T47D (cell line): ENCODE measurements around the gene UXS1.
A peak's percentile ranks its signal among the peaks of the same experiment; 100 is the strongest.
"Not testable (repeated sequence)": the region's sequence is repeated elsewhere in the genome, so short reads cannot be mapped to it uniquely, and the experiment has no call there.

Source experiments
- DNase-seq, 2 experiments: peaks; one replicate each; pipeline versions ENCODE4 v3.0.0 to v3.0.0-alpha.2; 2011 to 2012; ENCODE audit warnings: low read depth in 1 of 2, low spot score in 1 of 2
- JUND ChIP-seq: IDR thresholded peaks from 2 replicates; pipeline ENCODE4 v1.6.1; 2012; ENCODE audit warnings: low read depth
- in situ Hi-C: cut with HindIII; loops from 2 replicates; pipeline ENCODE4 v1.10.0; 2016; ENCODE audit warnings: low sequenced_read_pairs, low pct_unique_long_range_greater_than_20kb

The UXS1 gene

DNA sequence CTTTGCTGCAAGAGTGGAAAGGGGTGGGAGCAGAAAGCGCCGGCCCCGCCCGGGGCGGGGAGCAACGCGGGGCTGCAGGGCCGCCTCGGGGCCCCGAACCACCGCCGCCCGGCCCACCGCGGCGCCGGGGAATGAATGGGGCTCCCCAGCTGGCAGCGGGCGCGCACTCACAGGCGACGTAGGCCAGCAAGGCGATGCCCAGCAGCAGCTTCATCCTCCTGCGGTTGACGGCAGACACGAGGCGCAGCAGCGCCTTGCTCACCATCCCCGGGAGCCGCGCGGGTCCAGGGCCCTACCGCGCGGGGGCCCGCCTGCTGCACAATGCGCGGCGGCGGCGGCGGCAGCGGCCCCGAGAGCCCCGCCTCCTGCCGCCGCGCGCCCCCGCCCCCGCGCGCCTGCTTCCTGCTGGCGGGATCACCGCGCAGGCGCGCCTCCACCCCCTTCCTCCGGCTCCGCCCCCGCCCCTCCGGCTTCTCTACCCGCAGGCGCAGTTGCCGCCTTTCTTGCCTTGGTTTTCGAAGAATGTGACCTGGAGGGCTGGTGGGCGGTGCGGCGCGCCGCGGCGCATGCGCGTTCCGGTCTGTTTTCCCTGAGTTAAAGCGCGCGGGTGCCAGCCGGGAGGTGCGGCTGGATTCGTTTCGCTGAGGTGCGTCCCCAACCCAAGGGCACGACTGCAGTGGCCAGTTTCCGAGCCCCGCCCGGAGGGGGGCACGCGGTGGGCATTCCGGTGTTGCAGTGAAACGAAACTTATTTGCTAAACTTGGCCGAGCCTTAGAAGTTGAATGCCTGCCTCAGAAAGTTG lies at the start of gene UXS1:
UXS1 (minus strand) TSS at position 325 of the 802 bp plus-strand sequence; CDS start at position 265, 60 bp downstream.
- no peak for TF ChIP-seq JUND
- in situ Hi-C loops: no loop called here
- peak; percentile 85 to 96 for DNase-seq

DNA sequence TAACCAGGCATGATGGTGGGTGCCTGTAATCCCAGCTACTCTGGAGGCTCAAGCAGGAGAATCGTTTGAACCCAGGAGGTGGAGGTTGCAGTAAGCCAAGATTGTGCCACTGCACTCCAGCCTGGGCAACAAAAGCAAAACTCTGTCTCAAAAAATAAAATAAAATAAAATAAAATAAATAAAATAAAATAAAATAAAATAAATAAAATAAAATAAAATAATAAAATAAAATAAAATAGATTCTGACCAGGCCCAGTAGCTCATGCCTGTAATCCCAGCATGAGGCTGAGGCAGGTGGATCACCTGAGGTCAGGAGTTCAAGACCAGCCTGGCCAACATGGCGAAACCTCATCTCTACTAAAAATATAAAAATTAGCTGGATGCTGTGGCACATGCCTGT lies 45.4 kb upstream of the UXS1 start:
- DNase-seq, in situ Hi-C loops: not testable (repeated sequence)

- in situ Hi-C loops, DNase-seq: not testable (repeated sequence)
These were observed 41.3 kb upstream of the UXS1 start for GRCh38 chr2:106235392-106235791.

DNA sequence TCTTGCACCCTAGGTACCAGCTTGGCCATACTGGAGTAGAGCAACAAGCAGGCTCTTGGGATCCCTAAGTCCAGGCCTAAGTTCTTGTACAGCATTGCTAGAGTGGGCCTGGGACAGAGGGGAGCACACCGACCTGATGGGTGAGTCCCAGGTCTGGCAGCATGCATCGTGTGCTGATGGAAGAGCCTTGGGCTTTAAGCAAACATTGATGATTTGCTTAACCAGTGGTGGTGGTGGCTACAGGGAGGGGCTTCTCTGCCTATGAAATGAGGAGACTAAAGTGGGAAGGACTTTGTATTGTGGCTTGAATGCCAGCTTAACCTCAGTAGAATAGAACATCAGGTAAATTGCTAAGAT lies 39.2 kb upstream of the UXS1 start:
- in situ Hi-C loops: no loop called here

DNA sequence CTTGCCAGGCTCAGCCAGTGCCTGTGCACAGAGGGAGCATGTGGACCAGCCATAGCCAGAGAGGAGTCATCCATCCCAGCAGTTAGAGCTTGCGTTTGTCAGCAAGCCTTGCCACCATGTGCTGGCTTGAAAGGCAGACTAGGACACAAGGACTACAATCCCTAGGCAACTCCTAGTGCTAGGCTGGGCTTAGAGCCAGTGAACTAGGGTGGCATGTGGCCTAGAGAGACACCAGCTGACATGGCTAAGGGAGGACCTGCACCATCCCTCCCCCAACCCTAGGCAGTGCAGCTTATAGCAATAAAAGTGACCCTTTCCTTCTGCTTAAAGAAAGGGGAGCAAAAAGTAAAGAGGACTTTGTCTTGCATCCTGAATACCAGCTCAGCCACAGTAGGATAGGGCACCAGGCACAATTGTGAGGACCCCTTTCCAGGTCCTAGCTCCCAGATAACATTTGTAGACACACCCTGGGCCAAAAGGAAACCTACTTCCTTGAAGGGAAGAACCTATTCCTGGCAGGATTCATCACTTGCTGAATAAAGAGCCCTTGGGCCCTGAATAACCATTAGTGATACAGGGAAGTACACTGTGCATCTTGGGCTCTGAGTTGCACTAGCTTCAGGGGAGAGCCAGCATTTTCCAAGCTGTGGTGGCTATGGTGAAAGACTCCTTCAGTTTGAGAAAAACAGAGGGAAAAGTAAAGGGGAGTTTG lies 38.7 kb upstream of the UXS1 start:
- no peak for TF ChIP-seq JUND
- no peak for DNase-seq
- in situ Hi-C loops: no loop called here

More for the DNA sequence above, 39.2 kb upstream of the UXS1 start:
- DNase-seq: no peak
- TF ChIP-seq JUND: no peak

GRCh38 chr2:106223347-106223746 lies 29.2 kb upstream of the UXS1 start:
- TF ChIP-seq JUND: no peak
- in situ Hi-C loops: no loop called here
- no peak for DNase-seq

GRCh38 chr2:106222057-106222456 lies 28.0 kb upstream of the UXS1 start:
- in situ Hi-C loops, DNase-seq: not testable (repeated sequence)

- TF ChIP-seq JUND: no peak
- no peak for DNase-seq
- in situ Hi-C loops: no loop called here
These were observed 25.7 kb upstream of the UXS1 start for GRCh38 chr2:106219813-106220212.

- in situ Hi-C loops, DNase-seq: not testable (repeated sequence)
These were observed 25.1 kb upstream of the UXS1 start for GRCh38 chr2:106219157-106219556.

DNA sequence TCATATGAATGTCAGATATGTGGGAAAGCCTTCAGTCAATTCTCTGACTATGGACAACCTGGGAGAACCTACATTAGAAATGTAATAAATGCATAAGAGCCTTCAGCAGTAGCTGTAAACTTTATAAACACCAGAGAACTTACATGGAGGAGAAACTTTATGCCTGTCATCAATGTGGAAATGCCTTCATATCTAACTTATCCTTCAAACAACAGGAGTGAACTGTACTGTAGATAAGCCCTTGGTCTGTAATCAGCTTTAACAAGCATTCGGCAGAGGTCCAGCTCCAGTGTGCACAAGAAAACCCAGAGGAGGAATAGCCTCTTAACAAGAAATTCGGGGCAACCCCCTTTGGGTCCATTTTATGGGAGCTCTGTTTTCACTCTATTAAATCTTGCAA lies 14.8 kb upstream of the UXS1 start:
- no peak for TF ChIP-seq JUND
- in situ Hi-C loops: no loop called here
- no peak for DNase-seq

DNA sequence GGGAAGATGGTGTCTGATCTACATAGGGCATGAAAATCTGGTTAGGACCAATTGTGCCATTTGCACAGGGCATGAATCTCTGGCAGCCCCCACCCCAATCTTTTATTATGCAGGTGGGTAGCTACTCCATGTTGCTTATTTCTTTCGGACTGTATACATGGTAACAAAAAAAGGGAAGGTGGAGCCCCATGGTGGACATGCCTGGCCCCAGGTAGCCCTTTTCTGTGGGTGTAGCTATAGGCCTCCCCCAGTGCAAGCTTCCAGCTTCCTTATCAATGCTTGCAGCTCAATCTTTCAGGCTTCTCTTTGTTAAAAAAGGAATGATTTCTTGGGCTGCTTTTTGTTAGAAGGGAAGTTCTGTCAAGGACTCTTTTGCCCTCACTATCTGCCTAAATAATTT lies 14.3 kb upstream of the UXS1 start:
- in situ Hi-C loops: no loop called here
- TF ChIP-seq JUND: no peak
- DNase-seq: no peak

- no peak for DNase-seq
- no peak for TF ChIP-seq JUND
- in situ Hi-C loops: no loop called here
These were observed 13.1 kb upstream of the UXS1 start for GRCh38 chr2:106207246-106207645.

- peak in 1 of 2 experiments; percentile 5 for DNase-seq
- no peak for TF ChIP-seq JUND
These were observed 11.4 kb upstream of the UXS1 start for GRCh38 chr2:106205488-106205887.

DNA sequence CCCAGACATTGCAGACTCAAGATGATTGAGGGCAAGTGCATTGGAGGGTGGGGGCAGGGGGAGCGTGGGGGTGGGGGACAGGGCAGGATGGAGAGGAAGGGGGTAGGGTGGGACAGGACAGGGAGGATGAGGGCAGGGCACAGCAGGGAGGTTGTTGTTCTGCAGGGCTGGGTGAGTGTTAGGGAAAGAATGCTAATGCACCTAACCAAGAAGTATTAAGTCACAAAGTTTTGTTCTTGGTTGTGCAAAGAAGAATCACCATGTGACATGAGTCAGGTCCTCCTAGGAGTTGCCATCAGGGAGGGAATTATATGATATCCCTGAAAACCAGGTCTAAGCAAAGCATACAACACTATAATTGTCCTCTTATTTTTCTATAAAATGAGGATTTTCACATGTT lies 10.4 kb upstream of the UXS1 start:
- in situ Hi-C loops, DNase-seq: not testable (repeated sequence)

More at GRCh38 chr2:106205488-106205887, 11.4 kb upstream of the UXS1 start:
- in situ Hi-C loops: no loop called here
